Brain pericyte (primary cell): Measurements from ENCODE around the gene RPS16.
"Not testable (repeated sequence)": the region's sequence is repeated elsewhere in the genome, so short reads cannot be mapped to it uniquely, and the experiment has no call there.

Experiments used
- DNase-seq: peaks from one replicate; pipeline ENCODE4 v3.0.0-alpha.2; 2012; ENCODE audit warnings: low read depth, low spot score

RPS16 gene

DNA sequence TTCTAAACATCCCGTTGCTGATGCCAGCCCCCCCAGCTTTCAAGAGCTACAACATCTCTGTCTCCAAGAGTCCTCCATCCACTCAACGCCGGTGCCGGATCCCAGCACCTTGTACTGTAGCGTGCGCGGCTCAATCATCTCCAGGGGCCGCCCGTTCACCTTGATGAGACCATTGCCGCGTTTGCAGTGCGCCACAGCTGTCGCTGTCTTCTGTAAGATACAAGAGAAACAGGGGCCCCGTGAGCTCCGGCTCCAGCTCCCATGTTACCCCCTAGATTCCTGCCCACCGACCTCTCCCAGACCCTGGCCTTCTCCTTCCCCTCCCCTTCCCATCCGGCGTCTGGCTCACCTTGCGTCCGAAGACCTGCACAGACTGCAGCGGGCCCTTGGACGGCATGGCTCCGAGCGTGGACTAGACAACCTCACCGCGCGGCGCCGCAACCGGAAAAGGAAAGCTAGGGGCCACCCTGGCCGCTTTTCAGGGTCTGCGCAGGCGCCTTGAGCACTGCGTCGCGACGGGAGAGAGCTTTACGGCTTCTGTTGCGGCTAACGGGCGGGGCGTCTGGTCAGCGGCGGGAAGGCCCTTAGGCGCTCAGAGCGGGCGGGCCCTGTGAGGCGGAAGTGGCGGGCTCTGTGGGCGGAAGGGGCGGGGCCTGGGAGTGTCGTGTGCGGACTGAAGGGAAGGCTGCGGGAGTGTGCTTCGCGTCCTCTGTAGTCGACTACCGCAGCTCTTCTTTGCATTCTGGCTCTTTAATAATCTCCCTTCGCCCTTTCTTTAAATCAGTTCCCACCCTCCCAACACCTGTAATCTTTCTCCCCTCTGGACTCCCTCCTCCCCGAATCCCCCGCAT is at the start of gene RPS16:
RPS16 (minus strand) TSS at position 451 of the 851 bp plus-strand sequence; CDS start at position 397, 54 bp downstream.
- peak; percentile 92 for DNase-seq

GRCh38 chr19:39483141-39483540 is 47.4 kb upstream of the RPS16 start:
- DNase-seq: no peak

DNA sequence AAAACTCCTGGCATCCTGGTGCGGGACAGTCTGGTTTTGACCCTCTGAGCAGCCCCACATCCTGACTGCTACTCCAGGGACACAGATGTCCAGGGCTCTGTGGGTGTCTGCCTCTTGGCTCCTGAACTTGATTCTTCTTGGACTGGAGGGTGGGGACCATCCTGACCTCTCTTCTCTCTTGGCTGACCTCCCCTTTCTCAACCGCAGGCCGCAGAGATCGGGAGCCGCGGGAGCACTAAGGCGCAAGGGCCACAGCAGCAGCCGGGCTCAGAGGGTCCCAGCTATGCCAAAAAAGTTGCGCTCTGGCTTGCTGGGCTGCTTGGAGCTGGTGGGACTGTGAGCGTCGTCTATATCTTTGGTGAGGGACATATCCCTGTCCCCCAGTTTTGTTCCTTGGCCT is 45.9 kb upstream of the RPS16 start:
- DNase-seq: no peak

DNA sequence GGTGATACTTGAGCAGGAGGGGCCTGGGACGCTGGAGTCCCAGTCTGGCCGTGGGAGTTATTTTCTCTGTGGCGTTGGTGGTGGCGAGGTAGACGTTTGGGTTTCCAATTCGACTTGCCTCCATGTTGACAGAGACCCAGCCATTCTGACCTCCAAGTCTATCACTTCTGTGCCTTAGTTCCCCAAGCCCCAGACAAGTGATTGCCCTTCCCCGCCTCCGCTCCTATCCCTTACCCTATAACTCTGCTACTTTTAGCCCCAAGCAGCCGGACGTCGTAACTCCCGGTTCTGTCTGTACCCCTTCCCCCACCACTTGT is 45.4 kb upstream of the RPS16 start:
- DNase-seq: no peak

GRCh38 chr19:39480337-39481228 is 44.8 kb upstream of the RPS16 start, which contains the start of gene TIMM50:
TIMM50 (plus strand) TSS chr19:39480838; CDS start chr19:39480854, 16 bp downstream.
- DNase-seq: peak; percentile 66

GRCh38 chr19:39479916-39480315 is 44.2 kb upstream of the RPS16 start:
- DNase-seq: no peak

GRCh38 chr19:39479319-39479801 is 43.6 kb upstream of the RPS16 start:
- not testable (repeated sequence) for DNase-seq

- no peak for DNase-seq
Observed at GRCh38 chr19:39475748-39476147, 40.0 kb upstream of the RPS16 start.

GRCh38 chr19:39474139-39474620 is 38.4 kb upstream of the RPS16 start:
- DNase-seq: no peak

DNA sequence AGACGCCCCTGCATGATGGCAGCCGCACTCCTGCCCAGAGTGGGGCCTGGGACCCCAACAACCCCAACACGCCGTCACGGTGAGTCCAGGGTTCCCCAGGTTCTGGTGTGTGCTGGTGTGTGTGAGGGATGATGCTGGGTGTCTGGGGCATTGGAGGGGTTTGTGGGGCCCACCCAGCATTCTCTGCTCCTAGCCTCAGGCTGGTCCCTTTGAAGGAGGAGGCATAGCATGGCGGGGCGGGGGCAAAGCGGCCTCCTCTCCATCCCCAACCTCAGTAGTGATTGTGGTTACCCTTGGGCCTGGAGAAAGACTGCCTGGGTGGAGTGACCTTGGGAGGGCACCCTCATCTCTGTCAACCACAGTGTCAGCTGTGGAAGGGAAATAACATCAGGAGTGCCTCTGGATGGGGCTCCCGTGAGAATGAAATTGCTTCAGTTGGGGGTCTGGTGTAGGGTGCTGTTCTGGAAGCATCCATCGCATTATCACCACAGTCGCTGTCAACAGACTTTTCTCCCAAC is 37.8 kb upstream of the RPS16 start:
- no peak for DNase-seq

- no peak for DNase-seq
Observed at GRCh38 chr19:39472746-39473442, 37.1 kb upstream of the RPS16 start.

- DNase-seq: no peak
Observed at GRCh38 chr19:39471756-39472536, 36.2 kb upstream of the RPS16 start.

DNA sequence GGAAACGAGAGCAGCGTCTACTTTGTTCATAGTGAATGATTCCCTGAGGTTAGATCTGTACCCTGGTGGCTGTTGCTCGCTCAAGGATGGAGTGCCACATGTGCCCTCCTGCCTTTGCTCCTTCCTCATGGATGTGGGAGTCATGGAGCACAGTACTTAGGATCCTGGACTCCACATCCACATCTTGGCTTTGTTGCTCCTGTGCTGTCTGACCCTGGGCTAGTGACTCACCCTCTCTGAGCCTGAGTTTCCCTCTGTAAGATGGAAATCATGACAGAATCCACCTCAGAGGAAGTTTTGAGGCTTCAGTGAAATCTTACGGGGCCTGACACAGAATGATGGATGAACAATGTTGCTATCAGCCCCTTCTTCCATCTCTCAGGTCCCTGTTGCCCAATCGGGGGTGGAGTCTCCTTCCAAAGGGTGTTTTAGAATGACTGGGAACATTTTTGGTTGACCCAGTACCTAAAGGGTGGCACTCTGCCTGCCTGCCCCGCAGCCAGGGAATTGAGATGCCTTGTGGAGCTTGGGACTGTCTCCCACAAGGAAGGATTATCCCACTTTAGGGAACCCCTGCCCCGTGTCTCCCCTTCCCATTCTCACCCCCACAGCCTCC is 35.1 kb upstream of the RPS16 start:
- DNase-seq: no peak

- DNase-seq: no peak
Observed at GRCh38 chr19:39469567-39469966, 33.8 kb upstream of the RPS16 start.

DNA sequence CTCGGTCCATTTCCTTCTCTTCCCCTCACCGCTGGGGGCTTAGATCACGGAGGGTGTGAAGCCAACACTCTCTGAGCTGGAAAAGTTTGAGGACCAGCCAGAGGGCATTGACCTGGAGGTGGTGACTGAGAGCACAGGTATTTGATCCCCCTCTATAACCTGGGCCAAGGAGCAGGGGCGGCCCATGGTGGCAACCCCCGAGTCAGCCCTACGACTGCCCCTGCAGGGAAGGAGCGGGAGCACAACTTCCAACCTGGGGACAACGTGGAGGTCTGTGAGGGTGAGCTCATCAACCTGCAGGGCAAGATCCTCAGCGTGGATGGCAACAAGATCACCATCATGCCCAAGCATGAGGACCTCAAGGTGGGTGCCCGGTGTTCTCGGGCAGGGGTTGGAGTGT is 33.3 kb upstream of the RPS16 start:
- DNase-seq: no peak

DNA sequence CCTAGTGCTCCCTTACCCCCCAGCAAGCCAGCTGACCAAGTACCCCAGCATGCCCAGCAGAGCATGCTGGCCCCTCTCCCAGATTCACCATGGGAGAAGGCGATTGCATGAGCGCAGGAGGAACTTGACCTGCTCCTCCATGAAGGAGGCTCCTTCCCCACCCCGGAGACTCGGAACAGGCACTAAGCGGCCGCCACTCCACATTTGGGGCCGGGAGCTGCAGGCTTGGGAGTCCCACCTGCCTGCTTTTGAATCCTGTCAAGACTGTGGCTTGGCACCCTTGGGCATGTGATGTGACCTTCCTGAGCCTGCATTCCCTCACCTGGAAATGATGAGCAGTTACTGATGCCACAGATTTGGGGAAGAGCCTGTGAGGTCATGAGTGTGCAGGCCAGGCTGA is 32.2 kb upstream of the RPS16 start:
- no peak for DNase-seq

DNA sequence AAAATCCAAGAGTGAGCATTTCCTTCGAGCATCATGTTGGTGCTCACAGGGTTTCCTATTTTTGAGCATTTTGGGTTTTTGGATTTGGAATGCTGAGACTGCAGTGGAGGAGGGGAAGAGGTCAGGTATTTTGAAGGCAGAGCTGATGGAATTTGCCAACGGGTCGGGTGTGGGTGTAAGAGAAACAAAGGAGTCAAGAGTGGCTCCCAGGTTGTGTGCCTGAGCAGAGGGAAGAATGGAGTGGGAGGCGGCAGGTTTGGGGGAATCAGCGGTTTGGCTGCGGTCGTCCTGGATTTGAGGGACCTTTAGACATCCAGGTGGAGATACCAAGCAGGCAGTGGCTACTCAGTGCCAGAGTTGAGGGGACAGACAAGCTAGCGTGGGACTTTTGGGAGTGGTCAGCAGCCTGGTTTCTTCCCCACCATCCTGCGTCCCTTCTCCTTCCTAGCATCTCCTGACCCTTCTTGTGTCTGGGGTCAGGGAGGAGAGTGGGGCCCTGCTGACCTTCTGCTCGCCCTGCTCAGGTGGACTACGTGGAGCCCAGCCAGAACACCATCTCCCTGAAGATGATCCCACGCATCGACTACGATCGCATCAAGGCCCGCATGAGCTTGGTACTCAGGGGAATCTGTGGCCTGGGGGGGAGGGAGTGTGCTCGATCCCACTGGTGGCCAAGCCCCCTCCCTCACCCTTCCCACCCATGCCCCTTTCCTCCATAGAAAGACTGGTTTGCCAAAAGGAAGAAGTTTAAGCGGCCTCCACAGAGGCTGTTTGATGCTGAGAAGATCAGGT is 30.4 kb upstream of the RPS16 start:
- DNase-seq: no peak

DNA sequence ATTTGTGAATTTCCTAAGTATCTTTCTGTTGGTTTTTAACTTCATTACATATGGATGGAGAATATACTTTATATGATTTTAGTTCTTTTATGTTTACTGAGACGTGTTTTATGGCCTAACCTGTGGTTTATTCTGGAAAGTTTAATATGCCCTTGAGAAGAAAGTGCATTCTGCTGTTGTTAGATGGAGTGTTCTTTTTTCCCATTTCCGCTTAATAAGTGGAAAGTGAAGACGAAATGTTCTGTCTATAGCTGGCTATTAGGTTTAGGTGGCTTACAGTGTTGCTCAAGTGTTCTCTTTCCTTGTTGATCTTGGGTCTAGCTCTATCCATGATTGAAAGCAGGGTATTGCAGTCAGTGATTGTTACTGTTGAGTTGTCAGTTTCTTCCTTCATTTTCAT is 27.7 kb upstream of the RPS16 start:
- DNase-seq: no peak

GRCh38 chr19:39451257-39451656 is 15.5 kb upstream of the RPS16 start:
- DNase-seq: not testable (repeated sequence)
